ENCODE measurements around the gene TMEM231. TPM values are rescaled to one million over a fixed set of nuclear protein-coding genes. Genes with fewer than 3 reads are reported as not detected.

TMEM231 gene
- total RNA-seq, 1 experiment from 2014 or later: 6.6 TPM

DNA sequence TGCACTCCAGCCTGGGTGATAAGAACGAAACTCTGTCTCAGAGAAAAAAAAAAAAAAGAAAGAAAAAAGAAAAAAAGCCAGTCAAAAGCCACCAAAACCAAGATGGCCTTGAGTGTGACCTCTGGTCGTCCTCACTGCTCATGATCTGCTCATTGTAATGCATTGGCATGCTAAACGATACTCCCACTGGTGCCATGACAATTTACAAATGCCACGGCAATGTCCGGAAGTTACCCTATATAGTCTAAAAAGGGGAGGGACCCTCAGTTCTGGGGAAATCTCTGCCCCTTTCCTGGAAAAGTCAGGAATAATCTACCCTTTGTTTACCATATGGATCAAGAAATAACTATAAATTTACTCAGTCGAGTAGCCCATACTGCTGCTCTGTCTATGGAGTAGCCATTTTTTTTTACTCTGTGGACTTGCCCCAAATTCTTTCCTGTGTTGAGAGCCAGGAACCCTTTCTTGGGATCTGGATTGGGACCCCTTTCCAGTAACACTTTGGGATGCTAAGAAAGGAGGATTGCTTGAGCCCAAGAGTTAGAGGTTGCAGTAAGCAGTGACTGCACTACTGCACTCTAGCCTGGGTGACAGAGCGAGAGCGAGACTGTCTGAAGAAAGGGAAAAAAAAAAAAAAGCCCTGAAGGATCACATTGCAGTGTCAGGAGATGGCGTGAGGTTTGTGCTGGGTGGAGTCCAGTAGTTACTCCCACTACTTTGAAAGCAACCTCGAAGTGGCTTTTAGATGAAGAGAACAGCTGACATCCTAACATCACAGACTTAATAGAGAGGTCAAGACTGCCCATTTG is 3.7 kb upstream of the TMEM231 start:
- Mint-ChIP-seq H3K36me3 (ENCODE audit: insufficient read depth, unreplicated experiment) (peaks cover 6% of the 10 kb centered on the region), H3K27ac (ENCODE audit: unreplicated experiment) (no peak overlapping the region), H3K4me3 (ENCODE audit: unreplicated experiment) (no peak overlapping the region)

DNA sequence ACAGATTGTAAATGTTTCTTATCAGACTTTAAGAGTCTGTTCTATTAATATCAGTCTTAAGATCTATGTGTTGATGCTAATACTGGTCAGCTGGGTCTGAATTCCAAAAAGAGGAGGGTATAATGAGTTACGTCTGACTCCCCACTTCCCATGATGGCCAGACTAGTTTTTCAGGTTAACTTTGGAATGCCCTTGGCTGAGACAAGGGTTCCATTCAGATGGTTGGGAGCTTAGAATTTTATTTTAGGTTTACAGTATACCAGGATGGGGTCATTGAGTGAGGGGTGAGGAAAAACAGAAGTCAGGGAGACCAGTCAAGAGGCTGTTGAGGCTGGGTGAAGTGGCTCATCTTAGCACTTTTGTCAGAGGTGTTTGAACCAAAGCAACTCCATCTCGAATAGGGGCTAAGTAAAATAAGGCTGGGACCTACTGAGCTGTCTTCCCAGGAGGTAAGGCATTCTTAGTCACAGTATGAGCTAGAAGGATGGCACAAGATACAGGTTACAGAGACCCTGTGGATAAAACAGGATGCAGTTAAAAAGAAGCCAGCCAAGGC is 2.9 kb upstream of the TMEM231 start:
- Histone ChIP-seq H3K36me3 (ENCODE audit: control insufficient read depth, insufficient read depth, low read length) (no peaks in the 10 kb centered on the region), H3K27me3 (replicated peaks; ENCODE audit: control insufficient read depth, insufficient read depth, low read length) (no peaks in the 10 kb centered on the region), H3K4me1 (no peaks in the 10 kb centered on the region), H3K9me3 (no peaks in the 10 kb centered on the region), H3K4me3 (ENCODE audit: low read depth, low read length) (no peak overlapping the region)
- intact Hi-C loops (cut with micrococcal nuclease; ENCODE audit: unreplicated experiment): no loop called here
- TF ChIP-seq, protein P1, sequence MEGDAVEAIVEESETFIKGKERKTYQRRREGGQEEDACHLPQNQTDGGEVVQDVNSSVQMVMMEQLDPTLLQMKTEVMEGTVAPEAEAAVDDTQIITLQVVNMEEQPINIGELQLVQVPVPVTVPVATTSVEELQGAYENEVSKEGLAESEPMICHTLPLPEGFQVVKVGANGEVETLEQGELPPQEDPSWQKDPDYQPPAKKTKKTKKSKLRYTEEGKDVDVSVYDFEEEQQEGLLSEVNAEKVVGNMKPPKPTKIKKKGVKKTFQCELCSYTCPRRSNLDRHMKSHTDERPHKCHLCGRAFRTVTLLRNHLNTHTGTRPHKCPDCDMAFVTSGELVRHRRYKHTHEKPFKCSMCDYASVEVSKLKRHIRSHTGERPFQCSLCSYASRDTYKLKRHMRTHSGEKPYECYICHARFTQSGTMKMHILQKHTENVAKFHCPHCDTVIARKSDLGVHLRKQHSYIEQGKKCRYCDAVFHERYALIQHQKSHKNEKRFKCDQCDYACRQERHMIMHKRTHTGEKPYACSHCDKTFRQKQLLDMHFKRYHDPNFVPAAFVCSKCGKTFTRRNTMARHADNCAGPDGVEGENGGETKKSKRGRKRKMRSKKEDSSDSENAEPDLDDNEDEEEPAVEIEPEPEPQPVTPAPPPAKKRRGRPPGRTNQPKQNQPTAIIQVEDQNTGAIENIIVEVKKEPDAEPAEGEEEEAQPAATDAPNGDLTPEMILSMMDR (IDR thresholded peaks at IDR 0.05; ENCODE audit: insufficient read depth in 1 of 2, low read depth in 1 of 2, low read length in 1 of 2, severe bottlenecking in 1 of 2, unreplicated experiment in 1 of 2): no peak
- Mint-ChIP-seq H3K27ac (ENCODE audit: unreplicated experiment) (no peak overlapping the region), H3K4me1 (ENCODE audit: low read depth, unreplicated experiment) (peaks cover 6% of the 10 kb centered on the region), H3K27me3 (ENCODE audit: insufficient read depth, unreplicated experiment) (peaks cover 10% of the 10 kb centered on the region), H3K4me3 (ENCODE audit: unreplicated experiment) (no peak overlapping the region), H3K36me3 (ENCODE audit: insufficient read depth, unreplicated experiment) (peaks cover 6% of the 10 kb centered on the region), H3K9me3 (ENCODE audit: unreplicated experiment) (no peaks in the 10 kb centered on the region)
- CTCF ChIA-PET: no interaction called here
- DNase-seq: no peak
- POLR2A ChIA-PET: interaction anchor here (0.5 kb wide), 1 partner anchor 15 kb away, joined by 3 read pairs; no protein-coding TSS in a partner anchor
- no TSS peak for BruUV-seq (replicated peaks)

More for the DNA sequence above, 3.7 kb upstream of the TMEM231 start:
- peaks cover 6% of the 10 kb centered on the region for H3K4me1 Mint-ChIP-seq (ENCODE audit: low read depth, unreplicated experiment)
- intact Hi-C loops (cut with micrococcal nuclease; ENCODE audit: unreplicated experiment): no loop called here
- TF ChIP-seq, protein P1 (IDR thresholded peaks at IDR 0.05; ENCODE audit: insufficient read depth in 1 of 2, low read depth in 1 of 2, low read length in 1 of 2, severe bottlenecking in 1 of 2, unreplicated experiment in 1 of 2): no peak
- no peaks in the 10 kb centered on the region for H3K36me3 ChIP-seq (ENCODE audit: control insufficient read depth, insufficient read depth, low read length)
- no TSS peak for BruUV-seq (replicated peaks)
- POLR2A ChIA-PET: no interaction called here
- H3K4me3 ChIP-seq (ENCODE audit: low read depth, low read length): no peak overlapping the region
- no peaks in the 10 kb centered on the region for H3K9me3 ChIP-seq
- no peaks in the 10 kb centered on the region for H3K27me3 ChIP-seq (replicated peaks; ENCODE audit: control insufficient read depth, insufficient read depth, low read length)
- H3K4me1 ChIP-seq: 0 out of 2 replicates have a peak, but pooled peaks cover 1% of the 10 kb centered on the region
- no peaks in the 10 kb centered on the region for H3K9me3 Mint-ChIP-seq (ENCODE audit: unreplicated experiment)
- no peak for DNase-seq
- CTCF ChIA-PET: interaction anchor here (0.7 to 0.9 kb wide), 2 partner anchors 11 to 42 kb away, joined by 3 to 5 read pairs; no protein-coding TSS in a partner anchor
- peaks cover 10% of the 10 kb centered on the region for H3K27me3 Mint-ChIP-seq (ENCODE audit: insufficient read depth, unreplicated experiment)

DNA sequence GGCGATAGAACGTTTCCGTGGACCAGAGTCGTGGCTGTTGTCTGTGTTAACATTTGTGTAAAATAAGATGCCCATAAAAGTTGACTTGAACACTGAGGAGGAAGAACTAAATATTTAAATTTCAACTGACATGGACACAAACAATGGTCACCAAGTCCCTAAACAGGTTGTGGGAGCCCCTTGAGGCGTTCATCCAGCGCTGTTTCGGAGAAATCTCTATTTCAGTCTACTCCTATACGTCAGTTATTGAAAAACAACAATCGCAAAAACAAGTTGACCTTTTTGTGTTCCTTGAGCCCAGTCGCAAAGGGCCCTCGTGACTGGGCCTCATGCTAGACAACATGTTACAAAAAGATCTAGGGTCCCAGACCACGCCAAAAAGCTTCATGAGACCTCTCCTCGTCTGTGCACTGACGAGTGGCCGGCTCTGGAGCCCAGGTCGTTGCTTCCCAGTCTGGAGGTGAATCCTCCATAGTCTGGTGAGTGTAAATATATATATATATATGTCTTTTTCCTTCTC is 439 bp upstream of the TMEM231 start:
- ChIA-PET CTCF (interaction anchor here (0.7 to 2.7 kb wide), 3 partner anchors 39 to 123 kb away, joined by 3 to 21 read pairs (median 4); partner anchors contain the start of genes CFDP1 and CHST6), POLR2A (interaction anchor here (0.8 to 1.2 kb wide), 2 partner anchors 8 to 10 kb away, joined by 3 to 5 read pairs; partner anchors contain the start of gene GABARAPL2)
- Mint-ChIP-seq H3K36me3 (ENCODE audit: insufficient read depth, unreplicated experiment) (peaks cover 6% of the 10 kb centered on the region), H3K4me1 (ENCODE audit: low read depth, unreplicated experiment) (peaks cover 6% of the 10 kb centered on the region), H3K27me3 (ENCODE audit: insufficient read depth, unreplicated experiment) (no peaks in the 10 kb centered on the region), H3K27ac (ENCODE audit: unreplicated experiment) (peak overlapping the region; percentile 98), H3K9me3 (ENCODE audit: unreplicated experiment) (no peaks in the 10 kb centered on the region), H3K4me3 (ENCODE audit: unreplicated experiment) (peak overlapping the region; percentile 98)
- intact Hi-C loops (cut with micrococcal nuclease; ENCODE audit: unreplicated experiment): loop anchor here (1.0 to 2.0 kb wide), 3 partner anchors 10 to 90 kb away; partner anchors contain the start of genes GABARAPL2, KARS1 and TERF2IP
- H3K4me1 ChIP-seq: no peaks in the 10 kb centered on the region
- DNase-seq: no peak
- TF ChIP-seq, protein P1 (IDR thresholded peaks at IDR 0.05; ENCODE audit: insufficient read depth in 1 of 2, low read depth in 1 of 2, low read length in 1 of 2, severe bottlenecking in 1 of 2, unreplicated experiment in 1 of 2): no peak
- H3K27me3 ChIP-seq (replicated peaks; ENCODE audit: control insufficient read depth, insufficient read depth, low read length): no peaks in the 10 kb centered on the region
- H3K4me3 ChIP-seq (ENCODE audit: low read depth, low read length): peak overlapping the region; percentile 76
- H3K9me3 ChIP-seq: no peaks in the 10 kb centered on the region
- no TSS peak for BruUV-seq (replicated peaks)
- no peaks in the 10 kb centered on the region for H3K36me3 ChIP-seq (ENCODE audit: control insufficient read depth, insufficient read depth, low read length)
